HG02759 (cell line): Measurements from ENCODE around the gene PFKP.

ENCODE experiments used
- ATAC-seq: cut with Tn5 transposase; IDR thresholded peaks from one replicate; pipeline ENCODE4 v1.9.1; 2021; ENCODE audit warnings: mild to moderate bottlenecking, moderate library complexity; ENCODE audit not compliant: unreplicated experiment

Gene PFKP

GRCh38 chr10:3129581-3130340 is 62.4 kb downstream of the PFKP start:
- ATAC-seq = no peak

GRCh38 chr10:3131098-3131497 is 63.8 kb downstream of the PFKP start:
- ATAC-seq = no peak

DNA sequence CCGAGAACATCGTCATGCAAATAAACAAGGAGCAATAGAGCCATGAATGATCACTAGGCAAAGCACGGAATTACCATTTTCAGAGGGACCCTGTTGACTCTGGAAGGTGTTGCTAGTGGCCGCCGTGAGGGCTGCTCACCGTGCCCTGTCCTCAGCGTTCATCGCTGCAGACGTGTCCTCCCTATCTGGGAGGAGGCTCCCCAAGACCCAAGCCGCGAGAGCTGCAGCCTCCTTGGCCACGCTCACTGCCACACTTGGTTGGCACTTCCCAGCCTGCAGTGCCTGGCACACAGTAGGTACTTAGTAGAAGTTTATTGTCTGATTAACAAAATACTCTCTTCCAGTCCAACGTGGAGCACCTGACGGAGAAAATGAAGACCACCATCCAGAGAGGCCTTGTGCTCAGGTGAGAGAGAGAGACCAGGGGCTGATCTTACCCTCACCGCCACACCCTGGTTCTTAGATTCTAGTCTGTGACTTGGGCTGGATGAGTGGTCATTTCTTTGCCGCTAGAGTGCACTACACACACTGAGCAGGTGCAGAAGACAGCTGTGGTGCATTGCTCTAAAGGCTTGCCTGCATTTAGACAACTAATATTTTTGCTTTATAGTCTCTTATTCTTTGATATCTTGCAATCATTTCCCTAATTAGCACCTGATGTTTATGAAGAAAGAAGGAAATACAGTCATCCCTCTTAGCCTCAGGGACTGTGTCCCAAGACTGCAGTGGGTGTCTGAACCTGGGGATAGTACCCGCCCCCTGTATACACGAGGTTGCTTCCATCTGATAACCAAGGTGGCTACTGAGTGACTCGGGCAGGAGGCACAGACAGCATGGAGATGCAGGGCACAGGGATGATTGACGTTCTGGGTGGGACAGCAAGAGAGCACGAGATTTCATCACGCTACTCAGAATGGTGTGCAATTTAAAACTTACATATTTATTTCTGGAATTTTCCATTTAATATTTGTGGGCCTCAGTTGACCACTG is 65.0 kb downstream of the PFKP start:
- no peak for ATAC-seq

GRCh38 chr10:3133948-3134347 is 66.6 kb downstream of the PFKP start:
- no peak for ATAC-seq

- no peak for ATAC-seq
These were observed 67.7 kb downstream of the PFKP start for GRCh38 chr10:3135006-3135405.

GRCh38 chr10:3136336-3136735 is 69.0 kb downstream of the PFKP start:
- ATAC-seq = no peak

DNA sequence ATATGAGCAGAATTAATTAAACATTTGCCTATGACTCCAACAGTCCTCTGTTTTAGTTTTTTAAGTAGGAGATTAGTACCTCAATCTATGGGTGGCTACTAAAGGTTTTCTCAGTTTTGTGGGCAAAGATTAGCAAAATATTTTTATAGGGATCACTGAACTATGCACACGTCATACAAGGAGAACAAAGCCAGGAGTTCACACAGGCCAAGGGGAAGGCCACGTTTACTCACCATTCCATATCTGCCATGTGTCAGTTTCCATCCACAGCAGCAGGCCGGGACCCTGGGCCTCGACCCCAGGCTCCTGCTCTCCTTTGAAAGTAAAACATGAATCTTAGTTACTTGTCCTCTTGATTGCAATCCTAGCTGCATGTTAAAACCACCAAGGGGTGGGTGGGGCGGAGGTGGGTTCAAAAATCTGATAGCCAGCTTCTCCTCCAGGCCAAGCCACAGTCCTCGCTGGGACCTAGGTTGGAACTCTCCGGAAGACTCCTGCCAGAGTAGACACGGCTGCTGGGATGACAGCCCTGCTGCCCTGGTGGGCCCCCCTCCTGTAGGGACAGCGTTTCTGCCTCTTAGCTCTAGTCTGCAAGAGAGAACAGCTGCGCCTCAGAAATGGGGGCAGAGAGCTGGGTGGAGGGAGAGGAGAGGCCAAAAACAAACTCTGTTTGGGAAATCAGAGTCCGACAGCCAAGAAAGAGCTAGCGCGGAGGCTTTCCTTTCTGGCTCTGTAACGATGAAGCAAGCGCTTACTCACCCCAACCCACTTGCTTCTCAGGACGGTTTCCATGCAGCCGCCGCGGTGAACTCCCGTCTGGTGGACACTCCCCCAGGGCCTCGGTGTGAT is 69.6 kb downstream of the PFKP start:
- ATAC-seq = no peak

DNA sequence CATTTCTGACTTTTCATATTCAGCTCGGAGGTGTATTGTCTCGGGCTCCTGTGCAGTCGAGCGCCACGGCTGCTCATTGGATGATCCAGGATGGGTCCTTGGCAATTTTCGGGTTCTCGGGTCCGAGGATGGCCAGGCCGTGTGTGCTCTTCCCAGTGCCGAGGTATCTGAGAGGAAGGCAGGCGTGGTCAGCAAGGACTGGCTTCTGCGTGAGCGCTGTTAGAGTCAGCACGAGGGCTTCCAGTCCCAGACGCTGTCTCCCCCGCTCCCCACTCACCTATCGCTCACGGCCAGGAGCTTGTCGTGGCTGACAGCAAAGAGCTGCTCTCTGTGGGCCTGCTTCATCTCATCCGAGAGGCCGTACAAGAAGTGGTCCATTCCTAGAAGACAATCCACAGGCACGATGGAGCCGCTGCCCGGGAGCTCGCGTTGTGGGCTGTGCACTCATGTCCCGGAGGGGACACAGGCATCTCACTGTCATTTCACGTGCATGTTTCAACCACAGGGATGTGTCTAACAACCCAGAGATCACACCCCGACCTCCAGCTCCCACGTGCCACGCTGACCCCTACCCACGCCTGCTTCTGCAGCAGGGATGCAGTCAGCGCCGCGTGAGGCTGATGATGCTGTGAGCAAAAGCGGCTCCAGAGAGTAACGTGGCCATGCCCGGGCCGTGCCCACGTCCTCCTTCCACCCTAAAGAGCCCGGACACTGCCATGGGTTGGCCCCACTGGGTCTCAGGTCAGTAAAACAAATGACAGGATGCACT is 70.8 kb downstream of the PFKP start:
- no peak for ATAC-seq

- ATAC-seq = no peak
These were observed 72.0 kb downstream of the PFKP start for GRCh38 chr10:3139216-3139910.

GRCh38 chr10:3140280-3140679 is 72.9 kb downstream of the PFKP start:
- no peak for ATAC-seq

- no peak for ATAC-seq
These were observed 74.1 kb downstream of the PFKP start for GRCh38 chr10:3141351-3142005.

GRCh38 chr10:3142146-3142875 is 75.0 kb downstream of the PFKP start:
- ATAC-seq = no peak

DNA sequence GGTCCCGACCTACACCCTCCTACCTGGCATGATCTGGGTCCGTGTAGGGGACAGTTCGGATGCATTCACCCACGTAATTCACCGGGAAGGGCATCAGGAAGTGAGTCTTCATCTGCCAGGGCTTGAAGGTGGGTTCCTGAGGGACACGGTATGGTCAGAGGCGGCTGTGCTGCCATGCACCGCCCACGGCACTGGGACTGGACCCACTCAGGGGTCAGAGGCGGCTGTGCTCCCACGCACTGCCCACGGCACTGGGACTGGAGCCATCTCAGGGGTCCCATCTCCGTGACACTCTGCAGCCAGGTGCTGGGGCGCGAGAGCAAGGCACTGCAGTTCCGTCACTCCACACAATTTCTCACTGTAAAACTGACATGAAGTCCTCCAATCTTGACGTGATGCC is 76.0 kb downstream of the PFKP start:
- ATAC-seq = no peak

DNA sequence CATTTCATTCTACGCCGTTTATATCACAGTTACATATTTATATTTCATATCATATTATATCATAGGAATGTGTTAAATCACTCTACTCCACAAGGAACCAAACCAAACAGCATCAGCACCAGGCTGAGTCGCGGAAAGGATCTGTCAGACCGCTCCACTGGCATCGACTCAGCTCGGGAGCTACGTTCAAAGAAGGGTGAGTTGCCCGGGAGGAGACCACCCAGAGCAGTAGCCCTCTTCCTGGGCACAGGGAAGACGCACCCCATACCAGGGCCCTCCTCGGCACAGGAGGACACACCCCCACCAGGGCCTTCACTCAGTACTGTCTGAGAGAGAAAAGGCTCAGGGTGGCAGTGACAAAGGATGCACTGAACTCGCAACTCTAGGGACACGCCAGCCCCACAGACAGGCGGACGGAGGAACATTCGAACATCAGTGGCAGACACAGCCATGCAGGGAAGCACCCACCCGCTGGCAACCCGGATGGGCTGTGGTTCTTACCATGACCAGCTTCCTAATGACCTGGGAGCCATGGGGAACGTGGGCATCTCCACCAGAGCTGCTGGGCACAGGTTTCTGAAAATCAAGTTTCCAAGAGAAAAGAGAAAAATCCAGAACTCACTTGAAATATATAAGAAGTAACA is 76.6 kb downstream of the PFKP start:
- ATAC-seq = no peak

- ATAC-seq = no peak
These were observed 78.0 kb downstream of the PFKP start for GRCh38 chr10:3145366-3145765.

DNA sequence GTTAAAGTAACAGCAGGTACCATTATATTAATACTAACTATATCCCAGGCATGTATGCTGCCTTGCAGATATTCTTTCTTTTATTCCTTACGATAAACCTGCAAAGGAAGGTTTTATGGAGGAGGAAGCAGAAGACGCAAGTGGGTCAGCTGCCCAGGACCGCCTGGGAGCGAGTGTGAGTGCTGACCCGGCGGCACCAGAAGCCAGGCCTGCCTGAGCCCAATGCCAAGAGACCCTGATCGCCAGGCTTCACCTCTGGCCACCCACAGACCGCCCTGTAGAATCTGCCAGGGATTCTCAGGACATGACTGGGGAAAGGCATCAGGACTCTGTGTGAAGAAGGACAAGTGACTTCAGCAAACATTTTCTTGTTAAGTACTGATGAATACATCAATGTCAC is 78.9 kb downstream of the PFKP start:
- no peak for ATAC-seq

DNA sequence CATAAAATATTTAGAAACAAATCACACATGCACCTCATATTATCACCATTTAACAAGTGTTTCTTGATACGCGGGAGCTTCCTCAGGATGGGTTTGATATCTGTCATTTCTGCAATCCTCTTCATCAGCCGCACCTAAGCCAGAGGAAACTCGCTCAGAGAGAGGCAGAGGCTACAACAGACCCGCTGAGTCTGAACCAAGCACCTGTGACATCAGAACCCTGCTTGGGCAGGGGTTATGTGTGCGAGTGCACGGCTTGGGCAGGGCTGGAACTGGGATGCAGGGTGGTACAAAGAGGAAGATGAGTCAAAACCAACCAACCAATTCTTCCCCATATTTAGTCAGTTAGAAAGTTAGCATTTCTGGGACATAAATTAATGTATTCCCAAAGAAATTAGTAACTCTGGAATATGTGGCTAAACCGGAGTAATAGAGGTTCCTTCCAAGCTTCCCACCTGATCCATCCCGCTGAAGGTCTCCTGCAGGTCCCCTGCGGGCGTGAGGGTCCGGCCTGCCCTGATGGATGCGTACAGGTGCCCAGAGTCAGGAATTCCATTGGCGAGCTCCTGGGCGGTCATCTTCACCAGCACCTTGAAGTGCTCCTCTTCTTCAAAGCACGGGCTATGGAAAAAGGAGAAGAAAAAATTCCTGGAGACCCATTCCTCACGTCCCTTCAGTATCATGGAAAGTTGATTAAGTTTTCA is 79.9 kb downstream of the PFKP start:
- no peak for ATAC-seq
